GM12878 (cell line): ENCODE measurements around the gene CDH9. TPM values are rescaled to one million over a fixed set of nuclear protein-coding genes. Genes with fewer than 3 reads are reported as not detected.

Source experiments
- ATAC-seq: fragments of 200-7000 bp; cut with Tn5 transposase; 3 replicates; pipeline ENCODE4 v1.9.1; 2020; ENCODE audit warnings: mild to moderate bottlenecking, moderate library complexity
- Bru-seq: library from RNA; stranded (reverse); fragments of 400-500 nt; gene quantifications from one replicate; lab custom pipeline; 2021; lab: Mats Ljungman, UMichigan
- BruChase-seq, 2 experiments: library from RNA; stranded (reverse); fragments of 400-500 nt; gene quantifications; one replicate each; lab custom pipeline; 2021; lab: Mats Ljungman, UMichigan
- BruUV-seq: library from RNA; stranded (reverse); fragments of 400-500 nt; replicated peaks from 2 replicates; lab custom pipeline; 2021; lab: Mats Ljungman, UMichigan
- CTCF ChIA-PET: fragments of 300-600 bp; sonication (Branson Sonifier 250); formaldehyde crosslinking; extraction: SDS; loops from one replicate; lab custom pipeline; 2021; ENCODE audit warnings: inconsistent platforms; lab: Yijun Ruan, JAX
- POLR2A ChIA-PET: fragments of 350-600 bp; formaldehyde crosslinking; extraction: SDS; loops from one replicate; lab custom pipeline; 2021; ENCODE audit warnings: inconsistent platforms; lab: Charles Lee
- RAD21 ChIA-PET: fragments of 300-600 bp; sonication (Branson Sonifier 250); formaldehyde crosslinking; loops from one replicate; lab custom pipeline; 2023; ENCODE audit warnings: antibody characterized with exemption; ENCODE audit not compliant: unreplicated experiment; lab: Charles Lee
- SMC1A ChIA-PET: fragments of 300-600 bp; sonication (Branson Sonifier 250); formaldehyde crosslinking; loops from one replicate; lab custom pipeline; 2023; ENCODE audit not compliant: unreplicated experiment, uncharacterized antibody; lab: Charles Lee
- DNase-seq: peaks from one replicate; pipeline ENCODE4 v3.0.0-alpha.2; 2011; ENCODE audit warnings: low read depth, low spot score
- FAIRE-seq: peaks from 3 replicates; lab custom pipeline; 2011; peaks lifted over from hg19 to GRCh38; lab: Jason Lieb, UNC
- H2AFZ ChIP-seq: 2 replicates; pipeline ENCODE4 v1.6.0; 2011; ENCODE audit warnings: low read depth, low read length, control low read depth; ENCODE audit not compliant: control insufficient read depth
- H3K27ac ChIP-seq: 2 replicates; pipeline ENCODE4 v1.5.1; 2011; ENCODE audit warnings: control low read depth; ENCODE audit not compliant: control insufficient read depth, insufficient read depth
- H3K27me3 ChIP-seq, 2 experiments: replicated peaks in 1 of 2; 2 replicates each; pipeline versions ENCODE4 v1.6.0 to v1.6.1; 2011; ENCODE audit warnings: low read length in 1 of 2; ENCODE audit not compliant: control insufficient read depth in 2 of 2, insufficient read depth in 2 of 2
- H3K36me3 ChIP-seq, 2 experiments: 2 replicates each; pipeline ENCODE4 v1.5.1; 2011; ENCODE audit warnings: low read length in 1 of 2; ENCODE audit not compliant: control insufficient read depth in 2 of 2, insufficient read depth in 2 of 2
- H3K4me1 ChIP-seq: 2 replicates; pipeline ENCODE4 v1.6.1; 2011; ENCODE audit warnings: mild to moderate bottlenecking, low read length, moderate library complexity, mixed read lengths; ENCODE audit not compliant: control insufficient read depth, insufficient read depth
- H3K4me2 ChIP-seq: 2 replicates; pipeline ENCODE4 v1.6.0; 2011; ENCODE audit warnings: control low read depth; ENCODE audit not compliant: control insufficient read depth, insufficient read depth
- H3K4me3 ChIP-seq: fragments of 200-600 bp; sonication (generic); 2 replicates; pipeline ENCODE4 v1.5.1; 2016
- H3K79me2 ChIP-seq: 2 replicates; pipeline ENCODE4 v1.6.0; 2011; ENCODE audit warnings: low read length; ENCODE audit not compliant: control insufficient read depth, insufficient read depth
- H3K9ac ChIP-seq: 2 replicates; pipeline ENCODE4 v1.8.0; 2011; ENCODE audit warnings: low read length, control low read depth, mixed read lengths; ENCODE audit not compliant: control insufficient read depth, insufficient read depth
- H3K9me3 ChIP-seq: replicated peaks from 3 replicates; pipeline ENCODE4 v1.5.1; 2011; ENCODE audit warnings: mild to moderate bottlenecking, low read length; ENCODE audit not compliant: control insufficient read depth, insufficient read depth
- H4K20me1 ChIP-seq: 2 replicates; pipeline ENCODE4 v1.6.0; 2011; ENCODE audit not compliant: control insufficient read depth, insufficient read depth
- CEBPB ChIP-seq, 2 experiments: fragments of 150-350 bp in 1 of 2; IDR thresholded peaks; 2 replicates each; pipeline ENCODE4 v1.6.1; 2012 to 2014; ENCODE audit warnings: low read depth in 2 of 2, low read length in 2 of 2, borderline replicate concordance in 1 of 2, inconsistent platforms in 1 of 2
- CEBPZ ChIP-seq: fragments of 150-350 bp; IDR thresholded peaks from 2 replicates; pipeline ENCODE4 v1.6.1; 2016; ENCODE audit warnings: low read depth, low read length
- CREB1 ChIP-seq: IDR thresholded peaks from 2 replicates; pipeline ENCODE4 v1.6.1; 2012; ENCODE audit warnings: low read depth, mild to moderate bottlenecking, inconsistent platforms
- E2F4 ChIP-seq: IDR thresholded peaks from 2 replicates; pipeline ENCODE4 v1.6.1; 2012; ENCODE audit warnings: low read depth, low read length, improper control_type of control experiment
- ESRRA ChIP-seq: IDR thresholded peaks from 2 replicates; pipeline ENCODE4 v1.6.1; 2012; ENCODE audit warnings: mild to moderate bottlenecking, low read length, improper control_type of control experiment
- GATAD2B ChIP-seq: fragments of 450-650 bp; conservative IDR thresholded peaks from 2 replicates; pipeline ENCODE4 v1.6.1; 2017; ENCODE audit warnings: low read depth, mild to moderate bottlenecking, moderate library complexity
- HCFC1 ChIP-seq: fragments of 150-350 bp; IDR thresholded peaks from 2 replicates; pipeline ENCODE4 v1.6.1; 2014; ENCODE audit warnings: low read length
- IRF5 ChIP-seq: fragments of 450-650 bp; IDR thresholded peaks from 2 replicates; pipeline ENCODE4 v1.6.1; 2017; ENCODE audit warnings: borderline replicate concordance
- MTA2 ChIP-seq: fragments of 450-650 bp; IDR thresholded peaks from 2 replicates; pipeline ENCODE4 v1.6.1; 2016; ENCODE audit warnings: low read depth, mild to moderate bottlenecking, moderate library complexity
- MYC ChIP-seq: IDR thresholded peaks from 2 replicates; pipeline ENCODE4 v1.6.1; 2011; ENCODE audit warnings: mild to moderate bottlenecking, low read length, moderate library complexity, inconsistent platforms; ENCODE audit not compliant: insufficient read depth, insufficient replicate concordance, insufficient read length, severe bottlenecking
- NR2F1 ChIP-seq: fragments of 450-650 bp; conservative IDR thresholded peaks from 2 replicates; pipeline ENCODE4 v1.6.1; 2017; ENCODE audit warnings: mild to moderate bottlenecking
- NRF1 ChIP-seq: conservative IDR thresholded peaks from 2 replicates; pipeline ENCODE4 v1.6.1; 2011; ENCODE audit warnings: mild to moderate bottlenecking, low read depth, low read length, improper control_type of control experiment
- PAX8 ChIP-seq: fragments of 450-650 bp; IDR thresholded peaks from 2 replicates; pipeline ENCODE4 v1.6.1; 2017; ENCODE audit warnings: mild to moderate bottlenecking, moderate library complexity
- POLR2A ChIP-seq: IDR thresholded peaks from 2 replicates; pipeline ENCODE4 v1.6.1; 2011; ENCODE audit warnings: low read depth, mild to moderate bottlenecking, low read length
- RELA ChIP-seq: fragments of 450-650 bp; IDR thresholded peaks from 2 replicates; pipeline ENCODE4 v1.8.0; 2014; ENCODE audit warnings: borderline replicate concordance; ENCODE audit not compliant: partially characterized antibody
- TCF12 ChIP-seq: IDR thresholded peaks from 2 replicates; pipeline ENCODE4 v1.6.1; 2011; ENCODE audit warnings: low read depth, mild to moderate bottlenecking, low read length
- ZNF24 ChIP-seq: fragments of 450-650 bp; IDR thresholded peaks from 2 replicates; pipeline ENCODE4 v1.6.1; 2017; ENCODE audit warnings: antibody characterized with exemption, mild to moderate bottlenecking
- ZSCAN29 ChIP-seq: fragments of 450-650 bp; IDR thresholded peaks from 2 replicates; pipeline ENCODE4 v1.6.1; 2017; ENCODE audit warnings: mild to moderate bottlenecking, moderate library complexity
- WGBS: methylation state at CpG from one replicate; pipeline ENCODE4 v1.1.6; 2016; ENCODE audit warnings: low lambda C conversion rate; ENCODE audit not compliant: insufficient replicate concordance, insufficient coverage; ENCODE audit errors: missing lambda C conversion rate; 5-methylcytosine and 5-hydroxymethylcytosine counted together
- in situ Hi-C: fragments of 300-500 bp; cut with MboI; formaldehyde crosslinking; loops from 9 replicates; pipeline ENCODE4 v1.14.3; 2018; ENCODE audit warnings: mixed read lengths
- intact Hi-C: fragments of 100-400 bp; cut with micrococcal nuclease; formaldehyde crosslinking; loops from one replicate; pipeline ENCODE4 v1.14.2; 2022; ENCODE audit not compliant: unreplicated experiment
- long read RNA-seq, 2 experiments: library from polyadenylated mRNA; unstranded; transcript quantifications; one replicate each; pipeline ENCODE4 v2.0.0, GENCODE V29; 2019 to 2020
- polyA minus RNA-seq, 3 experiments: library from RNA; depleted of rRNA, polyadenylated mRNA; stranded (reverse); fragments of >200 nt; gene quantifications; 2 replicates each; pipeline ENCODE4 v1.2.3, GENCODE V29; 2011
- polyA plus RNA-seq, 11 experiments: library from polyadenylated mRNA; depleted of rRNA in 4 of 11; unstranded in 6 of 11; stranded (reverse) in 5 of 11; fragments of >200 nt; fragmentation: Nextera tagmentation in 4 of 11; fragmentation: Illumina TruSeq in 1 of 11; extraction: Ambion mirVana in 4 of 11; extraction: Trizol in 1 of 11; gene quantifications; 1 replicate in 1 of 11; 2 replicates in 10 of 11; pipeline versions ENCODE4 v1.2.1 to v1.2.3, GENCODE V29; 2011 to 2016; ENCODE audit warnings: inconsistent platforms in 2 of 11, missing spikeins in 2 of 11, low read depth in 1 of 11
- total RNA-seq, 4 experiments: library from RNA; depleted of rRNA in 3 of 4; stranded (reverse); fragments of >200 nt in 3 of 4; fragmentation: Illumina TruSeq in 1 of 4; extraction: Trizol in 1 of 4; gene quantifications; 2 replicates each; pipeline versions ENCODE4 v1.2.1 to v1.2.3, GENCODE V29; 2013 to 2021

Gene CDH9
- total RNA-seq (2013; cell fraction: nucleolus; rRNA removed), result not detected in 2 replicates
- total RNA-seq (2014; rRNA removed) (not detected in 2 replicates), total RNA-seq (2014; rRNA removed; fragmentation: Illumina TruSeq; extraction: Trizol) (not detected in 2 replicates), total RNA-seq (2021) (not detected in 2 replicates), polyA plus RNA-seq (2011; rRNA removed) (not detected in 2 replicates), polyA plus RNA-seq (2014; fragmentation: Illumina TruSeq; extraction: Trizol) (not detected in 2 replicates), polyA plus RNA-seq (2014; fragmentation: Nextera tagmentation; extraction: Ambion mirVana) (not detected), polyA plus RNA-seq (2014; rRNA removed) (not detected in 2 replicates), polyA plus RNA-seq (2016; fragmentation: Nextera tagmentation; extraction: Ambion mirVana) (not detected), polyA minus RNA-seq (2011; rRNA and poly(A)+ RNA removed) (0.52 TPM in 1 of 2 replicates, not detected in the other), Bru-seq, nascent RNA (percentile 3 among the genes with signal in this experiment), BruChase-seq, experiment 1, labeled RNA remaining after a 6-hour chase (not detected), BruChase-seq, experiment 2, labeled RNA remaining after a 2-hour chase (percentile 0 among the genes with signal in this experiment)
- polyA plus RNA-seq (2011; ENCODE audit: low read depth), result not detected
- not detected in 2 replicates for polyA plus RNA-seq (2011; cell fraction: cytosol; rRNA removed)
- not detected in 2 replicates for polyA plus RNA-seq (2011; cell fraction: nucleus; rRNA removed)
- polyA plus RNA-seq (2012), result not detected in 2 replicates
- polyA minus RNA-seq (2011; cell fraction: cytosol; rRNA and poly(A)+ RNA removed), result not detected in 2 replicates
- polyA minus RNA-seq (2011; cell fraction: nucleus; rRNA and poly(A)+ RNA removed), result not detected in 2 replicates
- long read RNA-seq, experiment 1, result 0 reads
- long read RNA-seq, experiment 2, result 0 reads

GRCh38 chr5:27038476-27038875, at the start of gene CDH9:
CDH9 (minus strand) TSS chr5:27038586; CDS start chr5:26988333, 50,253 bp downstream.
- Histone ChIP-seq H3K4me3 (no peak within 1 kb of the TSS), H4K20me1 (no peaks in the 10 kb centered on the region), H3K4me1 (no peaks in the 10 kb centered on the region), H3K9ac (no peak within 1 kb of the TSS), H3K9me3 (no peaks in the 10 kb centered on the region), H3K27me3 (no peaks in the 10 kb centered on the region), H3K4me2 (no peak within 1 kb of the TSS), H3K27ac (no peak within 1 kb of the TSS), H2AFZ (no peak within 1 kb of the TSS), H3K36me3 (no peaks in the 10 kb centered on the region), H3K79me2 (no peaks in the 10 kb centered on the region)
- DNase-seq (no peak), FAIRE-seq (no peak), ATAC-seq (no peak)
- ChIA-PET RAD21 (interaction anchor here (0.6 kb wide), 1 partner anchor 47 kb away, joined by 3 read pairs; no protein-coding TSS in a partner anchor), SMC1A (interaction anchor here (1.0 kb wide), 1 partner anchor 25 kb away, joined by 3 read pairs; no protein-coding TSS in a partner anchor), POLR2A (no interaction called here), CTCF (no interaction called here)
- in situ Hi-C loops, result no loop called here
- 39% methylated on average over 12 of the region's 12 CpGs for WGBS
- TF ChIP-seq PAX8 (no peak), RELA (no peak), ESRRA (no peak), ZSCAN29 (no peak), CEBPZ (no peak), MTA2 (no peak), GATAD2B (no peak), E2F4 (no peak), ZNF24 (no peak), HCFC1 (no peak), NR2F1 (no peak), CREB1 (no peak), POLR2A (no peak), TCF12 (no peak), MYC (no peak), NRF1 (no peak), IRF5 (no peak), CEBPB (IDR thresholded peaks at IDR 0.05; ENCODE audit: borderline replicate concordance in 1 of 2, low read depth in 2 of 2, low read length in 2 of 2) (no peak)
- no TSS peak for BruUV-seq
- intact Hi-C loops, result no loop called here
